NT2/D1 (cell line): ENCODE data around the gene PLSCR3.
"Not testable (repeated sequence)": the region's sequence is repeated elsewhere in the genome, so short reads cannot be mapped to it uniquely, and the experiment has no call there.

Experiments
- SUZ12 ChIP-seq: IDR thresholded peaks from 2 replicates; pipeline ENCODE4 v1.6.1; 2011; ENCODE audit not compliant: insufficient read length, insufficient read depth; ENCODE audit errors: extremely low read depth
- YY1 ChIP-seq: IDR thresholded peaks from 2 replicates; pipeline ENCODE4 v1.6.1; 2011; ENCODE audit not compliant: insufficient read length, insufficient read depth
- ZNF274 ChIP-seq: IDR thresholded peaks from 2 replicates; pipeline ENCODE4 v1.6.1; 2011; ENCODE audit warnings: mild to moderate bottlenecking, low read depth, low read length

DNA sequence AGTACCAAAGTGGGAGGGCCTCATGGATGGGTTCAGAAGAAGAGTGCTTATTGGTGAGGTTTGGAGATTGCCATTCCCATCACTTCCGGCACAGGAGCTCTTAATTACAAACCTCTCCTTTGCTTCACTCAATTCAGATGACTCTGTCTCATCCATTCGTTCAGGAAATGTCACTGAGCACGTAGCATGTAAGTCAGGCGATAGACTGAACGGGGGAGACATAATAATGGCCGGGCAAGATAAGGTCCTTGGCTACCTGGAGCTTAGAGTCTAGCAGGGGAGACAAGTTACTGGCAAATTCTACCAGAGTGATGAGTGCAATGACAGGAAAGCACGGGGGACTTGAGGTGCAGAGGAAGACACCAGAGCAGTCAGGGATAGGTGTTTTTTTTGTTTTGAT is 28.4 kb downstream of the PLSCR3 start:
- not testable (repeated sequence) for TF ChIP-seq YY1, ZNF274, SUZ12
